PFSK-1 (cell line): ENCODE data around the gene TRAPPC2B.

ENCODE experiments used
- FOXP2 ChIP-seq: optimal IDR thresholded peaks from 2 replicates; pipeline ENCODE3; 2011; ENCODE audit warnings: borderline replicate concordance, control low read depth, inconsistent platforms; ENCODE audit not compliant: insufficient read depth; ENCODE audit errors: extremely low read length, extremely low read depth
- POLR2AphosphoS5 ChIP-seq: IDR thresholded peaks from 2 replicates; pipeline ENCODE4 v1.6.1; 2012; ENCODE audit warnings: low read depth, mild to moderate bottlenecking, control low read depth, low read length, moderate library complexity
- REST ChIP-seq, 2 experiments: IDR thresholded peaks; 2 replicates each; pipeline versions ENCODE4 v1.6.1 to v1.8.0; 2011 to 2012; ENCODE audit warnings: low read depth in 2 of 2, low read length in 2 of 2, control low read depth in 1 of 2, inconsistent platforms in 1 of 2, mild to moderate bottlenecking in 1 of 2, moderate library complexity in 1 of 2; ENCODE audit not compliant: insufficient read depth in 1 of 2
- SIN3A ChIP-seq: IDR thresholded peaks from 2 replicates; pipeline ENCODE4 v1.6.1; 2012; ENCODE audit warnings: mild to moderate bottlenecking, low read length, moderate library complexity, borderline replicate concordance; ENCODE audit not compliant: insufficient read depth
- TAF1 ChIP-seq: IDR thresholded peaks from 2 replicates; pipeline ENCODE4 v1.6.1; 2012; ENCODE audit warnings: low read length, control low read depth, borderline replicate concordance; ENCODE audit not compliant: insufficient read depth

The TRAPPC2B gene

GRCh38 chr19:57327993-57328392, 35.4 kb upstream of the TRAPPC2B start:
- no peak for TF ChIP-seq POLR2AphosphoS5

DNA sequence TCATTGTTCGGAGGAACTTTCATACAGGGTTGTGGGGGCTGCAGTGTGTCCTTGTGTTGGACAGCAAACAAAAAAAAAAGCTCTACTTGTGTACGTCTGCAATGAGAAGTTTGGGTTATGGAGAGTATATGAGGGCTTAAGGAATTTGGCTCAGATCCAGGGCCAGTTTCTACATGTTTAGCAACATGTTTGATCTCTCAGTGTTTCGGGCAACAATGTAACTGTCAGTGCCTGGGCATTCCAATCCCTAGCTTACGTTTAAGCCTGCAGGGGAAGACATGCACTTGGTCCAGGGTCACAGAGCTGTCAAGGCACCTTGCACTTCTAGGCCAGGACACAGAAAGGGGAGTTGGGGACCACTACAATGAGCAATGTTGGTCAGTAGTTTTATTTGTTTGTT, 29.2 kb upstream of the TRAPPC2B start:
- TF ChIP-seq TAF1 (no peak), FOXP2 (no peak), SIN3A (no peak), REST (IDR thresholded peaks at IDR 0.05; ENCODE audit: insufficient read depth in 1 of 2, low read depth in 2 of 2, low read length in 2 of 2) (no peak), POLR2AphosphoS5 (no peak)

DNA sequence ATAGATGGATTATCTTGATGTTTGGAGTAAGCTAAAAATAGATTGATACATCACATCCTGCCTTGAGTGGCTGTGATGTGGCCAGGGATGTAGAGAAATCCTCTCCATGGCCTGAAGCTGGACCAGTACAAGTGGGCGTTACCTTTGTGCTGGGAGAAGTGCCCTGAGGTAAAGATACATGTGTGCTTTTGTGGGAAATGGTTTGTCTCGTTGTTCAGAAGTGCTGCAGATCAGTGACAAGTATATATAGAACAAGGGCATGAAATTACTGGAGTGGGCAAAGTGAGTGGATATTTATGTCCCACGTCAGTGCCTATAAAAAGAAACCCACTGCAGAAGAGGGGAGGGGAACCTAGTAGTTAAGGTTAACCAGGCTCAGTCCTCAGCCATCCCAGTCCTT, 24.5 kb upstream of the TRAPPC2B start:
- TF ChIP-seq TAF1 (no peak), SIN3A (no peak), REST (IDR thresholded peaks at IDR 0.05; ENCODE audit: insufficient read depth in 1 of 2, low read depth in 2 of 2, low read length in 2 of 2) (no peak), POLR2AphosphoS5 (no peak), FOXP2 (no peak)

GRCh38 chr19:57342582-57342981, 20.8 kb upstream of the TRAPPC2B start:
- TF ChIP-seq FOXP2 (no peak), REST (IDR thresholded peaks at IDR 0.05; ENCODE audit: insufficient read depth in 1 of 2, low read depth in 2 of 2, low read length in 2 of 2) (no peak), POLR2AphosphoS5 (no peak), SIN3A (no peak), TAF1 (no peak)

GRCh38 chr19:57348136-57348535, 15.2 kb upstream of the TRAPPC2B start:
- TF ChIP-seq TAF1 (no peak), REST (IDR thresholded peaks at IDR 0.05; ENCODE audit: insufficient read depth in 1 of 2, low read depth in 2 of 2, low read length in 2 of 2) (no peak), FOXP2 (no peak), POLR2AphosphoS5 (no peak), SIN3A (no peak)
